ENCODE results near the gene C1QTNF1.
"Not testable (repeated sequence)": the region's sequence is repeated elsewhere in the genome, so short reads cannot be mapped to it uniquely, and the experiment has no call there.

Gene C1QTNF1

DNA sequence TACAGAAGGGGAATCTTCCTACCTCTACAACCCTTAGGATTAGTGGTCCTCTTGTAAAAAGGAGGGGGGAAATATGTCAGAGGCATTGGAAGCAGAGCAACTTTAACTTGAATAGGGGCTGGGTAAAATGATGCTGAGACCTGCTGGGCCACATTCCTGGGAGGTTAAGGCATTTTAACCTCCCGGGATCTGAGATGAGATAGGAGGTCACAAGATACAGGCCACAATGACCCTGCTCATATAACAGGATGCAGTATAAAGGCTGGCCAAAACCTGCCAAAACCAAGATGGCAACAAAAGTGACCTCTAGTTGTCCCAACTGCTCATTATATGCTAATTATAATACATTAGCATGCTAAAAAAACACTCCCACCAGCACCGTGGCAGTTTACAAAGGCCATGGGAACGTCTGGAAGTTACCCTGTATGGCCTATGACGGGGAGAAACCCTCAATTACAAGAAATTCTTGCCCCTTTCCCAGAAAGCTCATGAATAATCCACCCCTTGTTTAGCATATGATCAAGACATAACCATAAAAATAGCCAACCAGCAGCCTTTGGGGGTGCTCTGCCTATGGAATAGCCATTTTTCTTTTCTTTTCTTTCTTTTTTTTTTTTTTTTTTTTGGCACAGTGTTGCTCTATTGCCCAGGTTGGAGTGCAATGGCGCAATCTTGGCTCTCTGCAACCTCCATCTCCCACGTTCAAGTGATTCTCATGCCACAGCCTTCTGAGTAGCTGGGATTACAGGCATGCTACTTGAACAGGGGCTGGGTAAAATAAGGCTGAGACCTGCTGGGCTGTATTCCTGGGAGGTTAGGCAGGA lies 6.2 kb upstream of the C1QTNF1 start:
- TF ChIP-seq, protein P1, sequence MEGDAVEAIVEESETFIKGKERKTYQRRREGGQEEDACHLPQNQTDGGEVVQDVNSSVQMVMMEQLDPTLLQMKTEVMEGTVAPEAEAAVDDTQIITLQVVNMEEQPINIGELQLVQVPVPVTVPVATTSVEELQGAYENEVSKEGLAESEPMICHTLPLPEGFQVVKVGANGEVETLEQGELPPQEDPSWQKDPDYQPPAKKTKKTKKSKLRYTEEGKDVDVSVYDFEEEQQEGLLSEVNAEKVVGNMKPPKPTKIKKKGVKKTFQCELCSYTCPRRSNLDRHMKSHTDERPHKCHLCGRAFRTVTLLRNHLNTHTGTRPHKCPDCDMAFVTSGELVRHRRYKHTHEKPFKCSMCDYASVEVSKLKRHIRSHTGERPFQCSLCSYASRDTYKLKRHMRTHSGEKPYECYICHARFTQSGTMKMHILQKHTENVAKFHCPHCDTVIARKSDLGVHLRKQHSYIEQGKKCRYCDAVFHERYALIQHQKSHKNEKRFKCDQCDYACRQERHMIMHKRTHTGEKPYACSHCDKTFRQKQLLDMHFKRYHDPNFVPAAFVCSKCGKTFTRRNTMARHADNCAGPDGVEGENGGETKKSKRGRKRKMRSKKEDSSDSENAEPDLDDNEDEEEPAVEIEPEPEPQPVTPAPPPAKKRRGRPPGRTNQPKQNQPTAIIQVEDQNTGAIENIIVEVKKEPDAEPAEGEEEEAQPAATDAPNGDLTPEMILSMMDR (IDR thresholded peaks at IDR 0.05; ENCODE audit: control extremely low read depth, extremely low read depth, low read depth, missing control alignments), result no peak
- POLR2A ChIA-PET, result no interaction called here
- CTCF ChIA-PET, result no interaction called here
- DNase-seq (ENCODE audit: extremely low spot score), result no peak

DNA sequence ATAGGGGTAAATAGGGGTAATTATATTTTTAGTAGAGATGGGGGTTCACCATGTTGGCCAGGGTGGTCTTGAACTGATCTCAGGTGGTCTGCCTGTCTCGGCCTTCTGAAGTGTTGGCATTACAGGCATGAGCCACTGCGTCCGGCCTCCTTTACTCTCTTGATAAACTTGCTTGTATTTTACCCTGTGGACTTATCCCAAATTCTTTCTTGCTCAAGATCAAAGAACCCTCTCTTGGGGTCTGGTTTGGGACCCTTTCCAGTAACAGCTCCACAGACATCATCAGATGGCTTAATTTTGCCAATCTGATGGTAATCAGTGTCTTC lies 5.6 kb upstream of the C1QTNF1 start:
- no peak for DNase-seq (ENCODE audit: extremely low spot score)
- TF ChIP-seq, protein P1 (IDR thresholded peaks at IDR 0.05; ENCODE audit: control extremely low read depth, extremely low read depth, low read depth, missing control alignments), result no peak
- CTCF ChIA-PET, result interaction anchor here (3.4 kb wide), 1 partner anchor 15 kb away, joined by 17 read pairs; no protein-coding TSS in a partner anchor
- POLR2A ChIA-PET, result no interaction called here

DNA sequence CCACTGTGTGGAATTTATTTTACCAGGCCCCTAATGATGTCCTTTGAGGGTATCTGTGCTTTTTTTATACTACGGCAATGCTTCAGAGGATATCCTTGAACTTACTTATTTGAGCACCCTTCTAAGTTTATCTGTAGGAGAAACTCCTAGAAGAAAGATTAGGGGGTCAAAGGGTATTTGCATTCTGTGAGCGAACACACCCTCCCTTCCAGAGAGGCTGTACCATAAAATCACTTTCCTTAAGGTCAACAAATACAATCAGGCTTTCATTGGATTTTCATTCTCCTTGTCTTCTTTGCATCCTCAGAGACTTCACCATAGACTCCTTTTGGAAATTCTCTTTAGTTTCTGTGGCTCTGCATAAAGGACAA lies 4.7 kb upstream of the C1QTNF1 start:
- POLR2A ChIA-PET, result no interaction called here
- no peak for DNase-seq (ENCODE audit: extremely low spot score)
- CTCF ChIA-PET, result interaction anchor here (0.7 to 3.4 kb wide), 4 partner anchors 14 to 46 kb away, joined by 4 to 17 read pairs (median 4); no protein-coding TSS in a partner anchor
- TF ChIP-seq, protein P1 (IDR thresholded peaks at IDR 0.05; ENCODE audit: control extremely low read depth, extremely low read depth, low read depth, missing control alignments), result no peak

DNA sequence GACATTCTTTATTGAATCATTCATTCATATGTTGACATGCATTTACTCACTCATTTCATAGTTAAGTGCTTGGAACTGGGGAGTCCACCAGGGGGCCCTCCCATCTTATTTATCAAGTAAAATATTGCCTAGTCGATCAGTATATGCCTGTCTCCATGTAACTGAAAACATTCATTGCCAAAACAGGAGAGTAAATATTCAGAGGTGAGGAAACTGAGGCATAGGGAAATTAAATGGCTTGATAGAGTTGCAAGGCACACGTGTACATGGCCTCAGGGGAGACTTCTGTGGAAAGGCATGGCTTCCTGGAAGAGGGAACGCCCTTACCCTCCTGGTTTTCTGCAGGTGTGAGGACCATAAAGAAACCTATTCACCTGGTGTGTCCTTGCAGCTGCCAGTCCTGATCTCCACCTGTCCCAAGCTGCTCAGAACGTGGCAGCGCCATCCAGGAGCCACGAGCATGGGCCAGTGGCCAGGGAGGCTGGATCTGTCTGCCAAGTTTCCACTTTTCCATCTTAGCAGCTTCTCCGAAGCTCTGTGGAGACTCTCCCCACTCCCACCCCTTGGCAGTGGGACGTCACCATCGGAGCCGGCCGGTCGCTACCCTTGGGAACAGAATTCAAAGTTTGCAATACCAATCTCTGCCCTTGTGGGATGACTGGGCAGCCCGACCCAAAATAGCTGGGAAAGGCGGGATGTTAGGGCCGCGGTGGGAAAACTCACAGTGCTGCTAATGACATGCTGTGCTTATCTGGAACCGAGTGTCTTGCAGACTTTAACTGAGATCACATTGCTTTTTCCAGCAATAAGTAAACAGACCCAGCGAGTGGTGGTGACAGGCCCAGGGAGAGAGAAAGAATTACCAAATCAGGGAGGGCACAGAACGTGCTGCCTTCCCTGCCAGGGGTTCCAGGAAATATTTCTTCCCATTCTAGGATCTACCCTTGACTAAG lies 4.1 kb upstream of the C1QTNF1 start:
- ChIA-PET CTCF (interaction anchor here (0.7 to 3.4 kb wide), 10 partner anchors 13 to 372 kb away, joined by 3 to 24 read pairs (median 4); no protein-coding TSS in a partner anchor), POLR2A (no interaction called here)
- DNase-seq (ENCODE audit: extremely low spot score), result no peak
- TF ChIP-seq, protein P1 (IDR thresholded peaks at IDR 0.05; ENCODE audit: control extremely low read depth, extremely low read depth, low read depth, missing control alignments), result peak; percentile 37

DNA sequence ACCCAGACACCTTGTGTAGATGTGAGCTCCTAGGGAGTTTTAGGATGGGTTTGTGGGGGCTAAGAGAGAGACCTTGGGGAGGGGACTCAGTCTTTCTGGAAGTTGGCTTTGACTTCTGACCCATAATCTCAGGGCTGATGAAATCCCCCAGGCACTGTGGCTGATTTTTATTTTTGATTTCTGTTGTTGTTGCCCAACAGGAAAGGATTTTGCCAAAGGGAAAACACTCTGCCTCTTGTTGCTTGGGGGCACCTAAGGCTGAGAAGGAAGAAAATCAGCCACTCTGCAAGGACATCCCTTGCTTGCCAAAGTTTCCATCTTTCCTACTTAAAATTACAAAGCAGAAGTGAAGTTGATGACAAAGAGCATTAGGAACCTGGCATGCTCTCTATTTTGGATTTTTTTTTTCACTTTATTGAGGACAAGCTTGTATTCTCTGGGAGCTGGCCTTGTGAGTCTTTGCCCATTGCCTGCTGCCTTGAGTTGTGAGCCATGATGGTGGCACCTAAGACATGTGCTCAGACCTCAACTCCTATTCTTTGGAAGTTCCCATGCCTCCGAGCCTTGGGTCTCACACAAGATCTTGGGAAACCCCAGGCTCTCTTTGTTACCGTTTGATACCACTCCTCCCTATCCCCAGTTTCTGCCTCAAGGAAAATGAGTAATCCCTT lies 3.2 kb upstream of the C1QTNF1 start:
- TF ChIP-seq, protein P1 (IDR thresholded peaks at IDR 0.05; ENCODE audit: control extremely low read depth, extremely low read depth, low read depth, missing control alignments), result no peak
- CTCF ChIA-PET, result interaction anchor here (0.8 to 3.4 kb wide), 8 partner anchors 13 to 371 kb away, joined by 3 to 24 read pairs (median 4); no protein-coding TSS in a partner anchor
- no peak for DNase-seq (ENCODE audit: extremely low spot score)
- POLR2A ChIA-PET, result no interaction called here

DNA sequence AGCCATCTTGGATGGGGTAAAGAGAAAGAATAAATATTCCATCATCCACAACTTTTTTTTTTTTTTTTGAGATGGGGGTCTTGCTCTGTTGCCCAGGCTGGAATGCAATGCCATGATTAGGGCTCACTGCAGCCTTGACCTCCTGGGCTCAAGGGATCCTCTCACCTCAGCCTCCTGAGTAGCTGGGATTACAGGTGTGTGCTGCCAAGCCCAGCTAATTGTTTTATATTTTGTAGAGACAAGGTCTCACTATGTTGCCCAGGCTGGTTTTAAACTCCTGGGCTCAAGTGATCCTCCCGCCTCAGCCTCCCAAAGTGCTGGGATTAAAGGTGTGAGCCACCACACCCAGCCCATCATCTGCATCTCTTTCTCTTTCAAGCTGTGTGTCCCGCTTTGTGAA lies 2.0 kb upstream of the C1QTNF1 start:
- POLR2A ChIA-PET; DNase-seq (ENCODE audit: extremely low spot score): not testable (repeated sequence)
- CTCF ChIA-PET, result interaction anchor here (0.9 to 3.3 kb wide), 5 partner anchors 20 to 370 kb away, joined by 3 to 24 read pairs (median 5); no protein-coding TSS in a partner anchor
